HG03460 (cell line): Measurements from ENCODE around the gene INO80.
"Not testable (repeated sequence)": the region's sequence is repeated elsewhere in the genome, so short reads cannot be mapped to it uniquely, and the experiment has no call there.

Source experiments
- ATAC-seq: cut with Tn5 transposase; IDR thresholded peaks from one replicate; pipeline ENCODE4 v1.9.1; 2021; ENCODE audit not compliant: unreplicated experiment

Gene INO80

DNA sequence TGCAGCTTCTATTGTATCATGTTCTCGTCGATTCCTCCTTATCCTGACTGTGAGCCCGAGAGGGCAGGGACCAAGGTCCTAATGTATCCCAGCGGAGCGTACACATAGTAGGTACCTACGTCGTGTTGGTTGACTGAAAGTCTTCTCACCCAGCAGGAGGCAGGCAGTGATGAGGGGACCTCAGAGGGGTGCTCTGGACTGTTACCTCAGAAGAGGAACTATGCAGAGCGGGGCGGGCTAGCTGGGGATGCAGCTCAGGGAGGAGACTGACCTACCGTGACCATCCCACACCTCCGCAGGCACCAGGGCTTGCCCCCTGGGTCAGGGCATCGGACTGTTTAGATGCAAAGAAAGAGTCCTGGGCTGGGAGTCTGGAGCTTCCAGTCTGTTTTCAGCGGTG, 151.4 kb downstream of the INO80 start:
- no peak for ATAC-seq

DNA sequence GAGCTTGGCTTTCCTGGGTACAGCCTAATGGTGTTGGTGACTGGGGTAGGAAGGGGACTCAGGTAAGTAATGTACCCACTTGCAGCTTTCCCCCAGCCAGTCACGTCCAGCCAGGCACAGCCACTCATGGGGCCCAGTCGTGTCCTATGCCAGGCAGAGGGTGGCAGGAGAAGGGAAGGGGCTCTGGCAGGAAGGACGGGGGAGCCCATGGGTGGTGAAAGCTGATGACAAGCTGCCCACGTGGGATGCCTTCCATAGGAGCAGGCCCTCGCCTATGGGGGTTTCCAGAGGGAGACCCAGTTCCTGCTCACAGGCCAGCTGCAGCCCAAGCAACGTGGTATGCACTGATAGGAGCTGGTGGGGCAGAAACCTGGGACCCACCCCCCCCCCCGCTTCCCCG, 152.1 kb downstream of the INO80 start:
- ATAC-seq, result no peak

DNA sequence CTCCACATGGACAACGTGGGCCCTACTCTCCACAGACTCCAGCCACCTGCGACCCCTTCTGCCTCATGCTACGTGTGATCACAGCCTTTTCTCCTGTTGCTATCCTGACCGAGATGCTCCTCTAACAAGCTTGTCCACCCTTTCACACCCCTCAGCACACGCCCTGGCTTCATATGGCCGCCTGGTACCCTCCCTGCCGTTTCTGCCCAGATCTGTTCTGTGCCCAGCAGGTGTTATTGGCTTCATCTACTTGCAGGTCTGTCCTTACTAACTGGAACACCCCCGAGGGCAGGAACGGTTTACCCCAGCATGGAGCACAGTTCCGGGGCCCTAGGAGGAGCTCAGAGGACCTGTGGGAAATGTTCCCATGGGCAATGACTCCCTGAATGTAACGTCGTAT, 152.9 kb downstream of the INO80 start:
- ATAC-seq, result no peak

DNA sequence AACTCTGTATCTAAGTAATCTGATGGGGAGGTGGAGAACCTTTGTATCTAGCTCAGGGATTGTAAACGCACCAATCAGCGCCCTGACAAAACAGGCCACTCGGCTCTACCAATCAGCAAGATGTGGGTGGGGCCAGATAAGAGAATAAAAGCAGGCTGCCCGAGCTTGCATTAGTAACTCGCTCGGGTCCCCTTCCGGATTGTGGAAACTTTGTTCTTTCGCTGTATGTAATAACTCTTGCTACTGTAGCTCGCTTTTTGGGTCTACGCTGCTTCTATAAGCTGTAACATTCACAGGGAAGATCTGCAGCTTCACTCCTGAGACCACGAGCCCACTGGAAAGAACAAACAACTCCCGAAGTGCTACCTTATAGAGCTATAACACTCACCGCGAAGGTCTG, 153.8 kb downstream of the INO80 start:
- not testable (repeated sequence) for ATAC-seq

DNA sequence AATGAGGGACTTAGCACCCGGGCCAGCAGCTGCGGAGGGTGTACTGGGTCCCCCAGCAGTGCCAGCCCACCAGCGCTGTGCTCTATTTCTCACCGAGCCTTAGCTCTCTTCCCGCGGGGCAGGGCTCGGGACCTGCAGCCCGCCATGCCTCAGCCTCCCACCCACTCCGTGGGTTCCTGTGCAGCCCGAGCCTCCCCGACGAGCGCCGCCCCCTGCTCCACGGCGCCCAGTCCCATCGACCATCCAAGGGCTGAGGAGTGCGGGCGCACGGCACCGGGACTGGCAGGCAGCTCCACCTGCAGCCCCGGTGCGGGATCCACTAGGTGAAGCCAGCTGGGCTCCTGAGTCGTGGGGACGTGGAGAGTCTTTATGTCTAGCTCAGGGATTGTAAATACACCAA, 154.3 kb downstream of the INO80 start:
- not testable (repeated sequence) for ATAC-seq

DNA sequence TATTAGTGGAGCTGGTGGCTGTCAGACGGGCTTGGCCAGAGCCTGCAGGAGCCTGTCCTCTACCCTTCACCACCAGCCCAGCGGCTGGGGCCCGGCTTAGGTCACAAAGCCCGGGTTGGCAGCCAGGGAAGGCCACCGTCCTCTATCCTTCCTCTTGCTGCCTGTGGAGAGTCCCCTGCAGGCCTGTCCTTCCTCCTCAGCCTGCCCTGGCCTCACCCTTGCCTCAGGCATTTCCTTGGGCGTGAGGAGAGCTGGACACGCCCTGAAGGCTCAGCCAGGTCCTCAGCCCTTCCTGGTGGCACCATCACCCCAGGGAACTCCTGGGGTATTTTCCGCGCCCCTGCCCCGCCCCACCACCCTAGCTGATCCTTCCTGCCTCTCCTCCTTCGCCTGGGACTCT, 155.2 kb downstream of the INO80 start:
- ATAC-seq, result no peak

DNA sequence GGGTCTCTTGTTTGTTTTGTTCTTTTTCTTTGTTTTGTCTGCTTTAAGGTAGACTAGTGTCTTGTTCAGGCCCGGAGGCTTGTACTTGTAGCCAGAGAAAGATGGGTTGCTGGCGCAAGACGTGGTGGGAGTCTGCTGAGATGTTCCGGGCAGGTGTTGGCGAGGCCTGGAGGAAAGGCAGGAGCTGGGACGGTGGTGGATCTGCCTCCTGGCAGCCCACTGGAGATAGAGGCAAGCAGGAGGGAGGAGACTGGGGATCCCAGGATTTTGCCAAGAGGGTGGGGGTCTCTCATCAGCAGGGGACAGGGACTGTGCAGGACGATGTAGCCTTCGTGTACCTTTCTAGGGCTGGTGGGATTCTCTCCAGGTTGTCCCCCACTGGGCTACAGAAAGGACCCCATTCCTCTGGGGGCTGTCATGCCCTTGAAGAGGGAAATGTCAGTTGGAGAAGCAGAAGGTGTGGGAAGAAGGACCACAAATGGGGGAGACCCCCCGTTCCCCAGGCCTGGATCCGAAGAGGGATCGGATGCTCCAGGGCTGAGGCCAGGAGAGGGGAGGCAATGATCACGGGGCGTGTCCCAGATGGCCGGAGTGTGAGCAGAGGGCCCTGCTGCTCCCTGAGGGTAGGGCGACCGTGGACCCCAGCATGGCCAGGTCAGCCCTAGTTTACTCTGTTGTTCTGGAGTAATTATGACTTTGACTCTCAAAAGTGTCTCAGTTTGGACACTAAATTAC, 155.8 kb downstream of the INO80 start:
- no peak for ATAC-seq

DNA sequence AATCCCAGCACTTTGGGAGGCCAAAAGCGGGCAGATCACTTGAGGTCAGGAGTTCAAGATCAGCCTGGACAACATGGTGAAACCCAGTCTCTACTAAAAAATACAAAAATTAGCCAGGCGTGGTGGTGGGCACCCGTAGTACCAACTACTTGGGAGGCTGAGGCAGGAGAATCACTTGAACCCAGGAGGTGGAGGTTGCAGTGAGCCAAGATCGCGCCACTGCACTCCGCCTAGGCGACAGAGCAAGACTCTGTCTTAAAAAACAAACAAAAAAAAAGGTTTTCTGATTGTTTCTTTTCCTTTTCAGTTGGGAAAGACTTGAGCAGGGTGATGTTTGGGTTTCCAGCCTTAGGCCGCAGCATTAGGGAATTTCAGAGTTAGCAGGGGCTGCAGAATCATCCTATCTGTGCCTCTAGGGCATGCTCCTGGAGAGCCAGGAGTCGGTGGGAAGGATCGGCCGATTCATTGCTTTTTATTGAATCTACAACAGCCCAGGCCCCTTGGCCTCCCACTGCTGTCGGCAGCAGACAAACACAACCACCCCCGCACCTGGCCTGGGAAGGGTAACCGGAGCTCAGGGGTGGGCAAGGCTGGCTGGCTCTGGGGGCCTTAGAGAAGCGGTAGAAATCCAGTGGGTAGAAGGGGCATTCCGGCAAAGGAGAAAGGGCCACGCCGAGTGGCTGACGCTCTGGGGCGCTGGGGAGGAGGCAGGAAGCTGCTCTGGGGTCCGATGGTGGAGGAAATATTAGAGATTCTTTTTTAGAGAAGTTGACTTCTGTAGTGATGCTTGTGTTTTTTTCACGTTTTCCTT, 156.5 kb downstream of the INO80 start:
- ATAC-seq, result no peak

DNA sequence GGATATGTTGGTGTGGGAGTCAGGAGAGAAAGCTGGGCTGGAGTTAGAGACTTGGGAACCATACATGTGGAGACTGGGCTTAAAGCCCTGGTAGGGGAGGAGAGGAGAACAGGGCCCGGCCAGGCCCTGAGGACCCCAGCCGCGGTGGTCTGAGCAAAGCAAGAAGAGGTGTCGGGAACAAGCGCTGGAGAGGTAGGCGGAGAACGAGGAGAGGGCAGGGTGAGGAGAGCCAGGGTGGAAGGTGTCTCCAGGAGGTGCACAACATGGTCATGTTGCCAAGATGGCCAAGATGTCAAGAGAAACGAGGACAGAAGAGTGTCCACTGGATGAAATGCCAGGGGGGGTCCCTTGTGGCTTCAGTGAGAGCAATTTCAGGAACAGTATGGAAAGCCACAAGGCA, 157.4 kb downstream of the INO80 start:
- ATAC-seq, result no peak

DNA sequence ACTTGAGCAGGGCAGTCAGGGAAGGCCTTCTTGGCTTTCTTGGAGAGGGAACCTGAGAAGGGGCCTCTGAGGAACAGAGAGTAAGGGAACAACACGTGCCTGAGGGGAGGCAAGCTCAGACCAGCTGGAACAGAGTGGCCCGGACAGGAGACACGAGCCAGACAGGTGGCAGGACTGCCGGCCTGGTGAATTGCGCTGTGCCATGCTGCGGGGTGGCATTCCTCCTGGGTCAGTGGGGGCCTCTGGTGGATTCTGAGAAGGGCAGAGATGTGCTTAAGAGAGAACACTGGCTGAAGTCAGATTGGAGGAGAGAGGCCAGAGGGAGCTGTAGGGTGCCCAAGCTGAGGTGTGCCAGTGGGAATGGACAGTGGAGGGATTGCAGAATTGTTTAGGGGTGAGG, 157.9 kb downstream of the INO80 start:
- no peak for ATAC-seq

DNA sequence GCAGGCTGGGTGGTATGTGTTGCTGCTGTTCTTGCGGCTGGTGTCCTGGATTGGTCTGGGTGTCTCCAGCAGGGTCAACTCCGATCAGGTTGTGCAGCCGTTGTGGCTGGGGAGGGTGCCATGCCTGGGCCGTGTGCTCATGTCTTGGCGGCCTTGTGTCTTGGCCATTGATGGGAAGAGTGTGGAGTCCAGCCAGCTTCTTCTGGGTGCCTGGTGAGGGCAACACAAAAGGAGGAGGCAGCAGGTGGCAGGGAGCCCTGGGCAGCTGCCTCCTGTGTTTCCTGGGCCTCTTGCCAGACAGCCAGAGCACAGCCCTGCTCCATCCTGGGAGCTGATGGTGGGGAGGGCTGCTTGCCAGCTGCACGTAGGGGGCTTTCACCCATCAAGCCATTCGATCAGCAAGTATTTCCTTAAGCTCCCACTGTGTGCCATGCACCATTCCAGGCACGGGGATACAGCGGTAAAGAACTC, 158.5 kb downstream of the INO80 start:
- no peak for ATAC-seq

DNA sequence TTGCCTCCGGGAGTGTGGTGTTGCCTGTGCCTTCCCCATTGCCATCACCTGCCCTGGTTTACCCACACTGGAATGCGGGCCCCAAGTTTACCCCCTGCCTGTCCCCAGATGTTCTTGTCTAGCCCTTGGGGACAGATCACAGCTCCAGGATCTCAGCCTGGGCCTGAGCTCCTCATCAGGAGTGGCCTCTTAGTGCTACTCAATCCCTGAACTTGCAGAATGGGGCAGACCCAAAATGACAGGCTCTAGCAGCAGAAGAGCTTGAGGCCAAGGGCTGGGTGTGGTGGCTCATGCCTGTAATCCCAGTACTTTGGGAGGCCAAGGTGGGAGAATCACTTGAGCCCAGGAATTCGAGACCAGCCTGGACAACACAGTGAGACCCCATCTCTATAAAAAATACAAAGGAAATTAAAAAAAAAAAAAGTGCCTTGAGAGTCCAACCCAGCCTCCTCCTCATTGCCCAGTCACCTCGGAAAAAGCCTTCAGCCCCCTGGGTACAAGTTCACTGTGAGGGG, 159.0 kb downstream of the INO80 start:
- no peak for ATAC-seq

DNA sequence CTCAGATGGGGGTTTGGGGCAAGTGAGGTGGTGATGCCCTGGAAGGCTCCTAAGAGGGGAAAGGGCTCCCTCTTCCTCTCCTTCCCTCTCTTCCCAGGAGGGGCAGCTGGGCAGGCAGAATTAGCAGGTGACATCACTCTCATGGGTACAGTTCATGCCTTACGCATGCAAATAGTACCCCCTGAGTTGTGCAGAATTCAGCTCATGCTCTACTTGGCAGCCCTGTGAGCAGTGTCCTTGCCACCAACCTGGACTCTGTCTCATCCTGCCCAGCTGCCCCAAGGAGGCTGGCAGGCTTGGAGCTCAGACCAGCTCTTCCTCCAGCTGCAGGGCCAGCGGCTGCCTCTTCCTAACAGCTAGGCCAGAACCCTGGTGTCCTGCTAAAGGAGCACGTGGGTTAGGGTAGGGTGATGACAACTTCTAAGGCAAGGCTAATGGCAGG, 159.5 kb downstream of the INO80 start:
- no peak for ATAC-seq

DNA sequence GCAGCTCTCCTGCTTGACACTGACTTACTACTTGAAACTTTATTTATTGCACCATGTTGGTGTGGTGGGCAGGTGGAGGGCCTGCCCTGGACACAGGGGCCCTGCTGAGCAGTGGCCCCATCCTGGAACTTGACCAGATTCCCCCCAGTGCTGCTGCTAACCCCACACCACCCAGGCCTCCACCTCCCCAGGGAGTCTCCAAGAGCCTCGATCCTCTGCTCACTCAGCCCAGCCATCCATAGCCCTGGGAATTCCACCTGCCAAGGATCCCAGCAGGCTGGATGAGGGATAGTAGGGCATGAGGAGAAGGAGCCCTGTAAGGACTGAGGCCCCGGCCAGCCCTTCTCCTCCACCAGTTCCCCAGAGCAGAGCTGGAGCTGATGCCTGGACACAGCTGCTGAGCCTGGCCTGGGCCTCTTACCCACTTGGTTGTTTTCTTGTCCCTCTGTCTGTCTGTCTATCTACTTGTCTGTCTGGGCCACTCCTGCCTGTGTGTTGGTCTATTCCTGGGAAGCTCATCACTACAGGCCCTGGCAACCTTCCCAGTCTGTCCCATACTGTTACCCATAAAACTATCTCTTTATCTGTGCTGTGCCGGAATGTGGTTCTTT, 160.0 kb downstream of the INO80 start:
- no peak for ATAC-seq

DNA sequence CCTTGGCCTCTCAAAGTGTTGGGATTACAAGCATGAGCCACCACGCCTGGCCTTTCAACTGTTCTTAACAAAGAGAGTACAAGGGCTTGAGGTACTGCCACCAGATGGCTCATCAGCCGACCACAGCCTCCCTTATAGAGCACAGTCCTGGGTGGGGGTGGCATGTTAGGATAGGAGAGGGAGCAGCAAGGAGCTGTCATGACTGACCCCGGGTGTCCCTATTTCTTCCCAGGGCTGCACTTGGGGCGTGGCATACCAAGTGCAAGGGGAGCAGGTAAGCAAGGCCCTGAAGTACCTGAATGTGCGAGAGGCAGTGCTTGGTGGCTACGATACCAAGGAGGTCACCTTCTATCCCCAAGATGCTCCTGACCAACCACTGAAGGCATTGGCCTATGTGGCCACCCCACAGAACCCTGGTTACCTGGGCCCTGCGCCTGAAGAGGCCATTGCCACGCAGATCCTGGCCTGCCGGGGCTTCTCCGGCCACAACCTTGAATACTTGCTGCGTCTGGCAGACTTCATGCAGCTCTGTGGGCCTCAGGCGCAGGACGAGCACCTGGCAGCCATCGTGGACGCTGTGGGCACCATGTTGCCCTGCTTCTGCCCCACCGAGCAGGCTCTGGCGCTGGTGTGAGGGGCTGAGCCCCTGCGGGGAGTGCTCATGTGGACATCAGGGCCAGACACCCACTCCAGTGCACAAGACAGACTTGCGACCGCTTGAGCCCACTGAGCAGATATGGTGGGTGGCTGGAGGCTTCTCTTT, 160.8 kb downstream of the INO80 start:
- no peak for ATAC-seq

DNA sequence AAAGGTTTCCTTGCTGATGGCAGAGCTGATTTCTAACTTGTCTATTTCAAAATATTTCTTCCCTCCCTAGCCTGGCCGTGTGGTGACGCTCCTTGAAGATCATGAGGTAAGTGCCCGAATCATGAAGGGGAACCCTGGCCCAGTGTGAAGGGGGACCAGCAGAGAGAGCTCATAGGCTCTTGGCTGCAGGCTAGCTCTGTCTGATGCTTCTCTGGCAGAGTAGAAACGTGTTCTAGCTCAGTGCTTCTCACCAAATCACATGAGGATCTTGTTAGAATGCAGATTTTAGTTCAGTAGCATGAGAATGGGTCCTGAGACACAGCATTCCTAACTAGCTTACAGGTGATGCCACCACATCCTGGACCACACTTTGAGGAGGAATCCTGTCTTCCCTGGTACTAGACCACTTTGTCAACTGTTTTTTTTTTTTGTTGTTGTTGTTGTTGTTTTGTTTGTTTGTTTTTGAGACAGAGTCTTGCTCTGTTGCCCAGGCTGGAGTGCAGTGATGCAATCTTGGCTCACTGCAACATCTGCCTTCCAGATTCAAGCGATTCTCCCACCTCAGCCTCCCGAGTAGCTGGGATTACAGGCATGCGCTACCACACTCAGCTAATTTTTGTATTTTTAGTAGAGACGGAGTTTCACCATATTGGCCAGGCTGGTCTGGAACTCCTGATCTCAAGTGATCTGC, 161.8 kb downstream of the INO80 start:
- ATAC-seq, result not testable (repeated sequence)

DNA sequence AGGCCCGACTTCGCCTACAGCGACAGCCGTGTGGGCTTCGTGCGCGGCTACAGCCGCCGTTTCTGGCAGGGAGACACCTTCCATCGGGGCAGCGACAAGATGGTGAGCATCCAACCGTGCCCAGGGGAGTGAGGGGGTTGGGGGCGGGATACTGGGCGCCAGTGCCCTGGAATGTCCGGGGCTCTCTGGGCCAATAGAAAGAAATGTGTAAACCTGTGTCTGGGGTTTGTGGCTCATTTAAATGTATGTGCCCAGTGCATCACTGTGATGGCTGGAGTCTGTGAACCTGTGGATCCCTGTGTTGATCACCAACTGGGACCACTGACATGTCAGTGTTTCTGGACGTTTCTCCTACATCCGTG, 162.4 kb downstream of the INO80 start:
- peak; percentile 4 for ATAC-seq

DNA sequence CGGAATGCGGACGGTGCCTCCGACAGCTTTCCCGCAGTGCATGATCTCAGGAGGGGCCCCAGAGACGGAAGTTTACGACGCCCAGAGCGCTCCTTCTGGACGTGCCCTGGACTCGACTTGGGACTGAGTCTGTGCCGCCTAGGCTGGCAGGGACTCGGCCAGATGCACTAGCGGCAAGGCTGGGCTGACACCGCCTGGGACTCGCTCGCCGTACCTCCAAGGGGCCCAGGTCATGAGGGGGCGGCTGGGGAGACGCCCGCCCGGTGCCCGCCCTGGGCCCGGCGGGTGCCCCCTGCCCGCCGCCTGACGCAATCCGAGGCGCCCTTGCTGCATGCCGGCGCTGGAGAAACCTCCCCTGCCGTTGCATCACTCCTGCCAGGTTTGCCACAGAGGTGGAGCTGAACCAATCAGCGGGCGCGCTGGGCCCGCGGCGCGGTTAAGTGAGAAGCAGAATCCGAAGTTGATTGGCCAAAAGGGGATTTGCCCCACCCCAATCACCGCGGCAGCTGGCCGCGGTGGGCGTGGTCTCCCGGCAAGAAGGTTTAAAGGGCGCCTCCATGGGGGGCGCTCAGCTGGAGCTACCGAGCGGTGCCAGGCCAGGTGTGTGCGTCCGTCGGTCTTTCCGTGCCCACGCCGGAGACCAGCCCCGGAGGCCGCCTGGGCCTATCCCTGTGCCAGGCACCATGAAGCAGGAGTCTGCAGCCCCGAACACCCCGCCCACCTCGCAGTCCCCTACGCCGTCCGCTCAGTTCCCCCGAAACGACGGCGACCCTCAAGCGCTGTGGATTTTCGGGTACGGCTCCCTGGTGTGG, 163.0 kb downstream of the INO80 start, which contains the start of gene CHAC1:
TSS of gene CHAC1 (plus strand) at position 571 of the 812 bp plus-strand sequence. CDS start at position 684, 113 bp downstream.
- ATAC-seq, result peak; percentile 93

DNA sequence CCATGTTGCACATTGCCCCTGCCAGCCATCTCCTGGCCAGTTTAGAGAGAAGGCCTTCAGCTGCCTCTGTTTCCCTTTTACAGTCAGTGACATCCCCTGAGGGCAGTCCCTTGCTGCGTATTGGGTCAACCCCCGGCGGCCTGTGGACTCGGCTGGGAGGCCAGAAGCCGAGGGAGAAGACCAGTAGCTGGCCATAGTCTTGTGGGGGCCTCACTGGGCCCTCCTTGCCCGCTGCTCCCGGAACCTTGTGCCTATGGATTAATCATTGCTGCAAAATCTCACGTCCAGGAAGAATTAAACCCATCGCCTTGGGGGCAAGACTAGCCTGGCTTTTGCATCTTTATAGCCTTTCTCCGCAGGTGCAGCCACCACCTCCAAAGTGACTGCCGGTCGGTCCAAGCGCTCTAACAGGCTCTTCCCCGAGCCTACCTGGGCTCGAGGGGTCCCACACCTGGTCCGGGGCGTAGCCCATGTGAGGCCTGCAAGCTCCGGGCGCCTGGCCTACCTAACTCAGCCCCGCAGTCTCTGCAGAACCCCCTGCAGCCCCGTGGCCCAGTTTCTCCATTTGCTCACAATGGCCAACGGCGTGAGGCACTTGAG, 163.7 kb downstream of the INO80 start:
- ATAC-seq, result no peak
